ENCODE results near the gene MAGEA4. TPM values are rescaled to one million over a fixed set of nuclear protein-coding genes. Genes with fewer than 3 reads are reported as not detected.

MAGEA4 gene
- total and polyA plus RNA-seq, 2 of the 8 experiments (the other 6 are each of a cell fraction or from before 2014, with no cell fraction given) = 0.45 to 0.67 TPM

MicroRNAs within 50 kb of the gene (microRNA counts, 767-probe panel; counts per million panel counts)
- microRNA hsa-miR-224-5p (879 counts per million, percentile 95 among the panel's probes with 10 or more counts), microRNA hsa-miR-452-5p (879 counts per million, percentile 95 among the panel's probes with 10 or more counts)

Small RNA genes lying within 50 kb of the gene (microRNA-seq; reads per million reads assigned to microRNA genes)
- 39.1 to 50.4 reads per million in 2 experiments for gene MIR224 (ENCODE audit: borderline microRNAs expressed in 2 of 2, borderline number of aligned reads in 2 of 2, borderline replicate concordance in 1 of 2)
- gene MIR452 (ENCODE audit: borderline microRNAs expressed in 2 of 2, borderline number of aligned reads in 2 of 2, borderline replicate concordance in 1 of 2) = 12.0 to 36.3 reads per million in 2 experiments

Other genes starting within 250 kb of the MAGEA4 start
- gene PRRG3, start 217.4 kb upstream of the MAGEA4 start, total RNA-seq (2021; fragmentation: NEBNext Ultra II Directional; extraction: Animal tissue kit (Norgen Biotek cat#: 25700)) = 5.4 and 8.2 TPM in 2 replicates
- 4.2 and 4.8 TPM in 2 replicates for gene PRRG3, start 217.4 kb upstream of the MAGEA4 start, polyA plus RNA-seq (2011; rRNA removed)
- gene FATE1, start 196.9 kb upstream of the MAGEA4 start, total RNA-seq (2021; fragmentation: NEBNext Ultra II Directional; extraction: Animal tissue kit (Norgen Biotek cat#: 25700)) = not detected in 2 replicates
- 0.12 and 0.27 TPM in 2 replicates for gene FATE1, start 196.9 kb upstream of the MAGEA4 start, polyA plus RNA-seq (2011; rRNA removed)
- not detected in 2 replicates for gene CNGA2, start 178.1 kb upstream of the MAGEA4 start, total RNA-seq (2021; fragmentation: NEBNext Ultra II Directional; extraction: Animal tissue kit (Norgen Biotek cat#: 25700))
- gene CNGA2, start 178.1 kb upstream of the MAGEA4 start, polyA plus RNA-seq (2011; rRNA removed) = not detected in 2 replicates
- gene GABRE, start 61.8 kb downstream of the MAGEA4 start, total RNA-seq (2021; fragmentation: NEBNext Ultra II Directional; extraction: Animal tissue kit (Norgen Biotek cat#: 25700)) = 3.5 and 5.5 TPM in 2 replicates
- 7.0 and 16.3 TPM in 2 replicates for gene GABRE, start 61.8 kb downstream of the MAGEA4 start, polyA plus RNA-seq (2011; rRNA removed)
- not detected in 2 replicates for gene MAGEA10, start 225.7 kb downstream of the MAGEA4 start, total RNA-seq (2021; fragmentation: NEBNext Ultra II Directional; extraction: Animal tissue kit (Norgen Biotek cat#: 25700))
- gene MAGEA10, start 225.7 kb downstream of the MAGEA4 start, polyA plus RNA-seq (2011; rRNA removed) = not detected in 2 replicates